Forelimb muscle (tissue), 1 donor: Measurements from ENCODE around the gene GATA5. TPM values are rescaled to one million over a fixed set of nuclear protein-coding genes. Genes with fewer than 3 reads are reported as not detected.
"Not testable (repeated sequence)": the region's sequence is repeated elsewhere in the genome, so short reads cannot be mapped to it uniquely, and the experiment has no call there.

Experiments
- DNase-seq: peaks from one replicate; pipeline ENCODE4 v3.0.0-alpha.2; 2013; ENCODE audit warnings: low read depth
- polyA plus RNA-seq: library from polyadenylated mRNA; unstranded; fragments of 120-200 nt; gene quantifications from one replicate; pipeline ENCODE4 v1.2.1, GENCODE V29; 2013; ENCODE audit not compliant: insufficient read length

GATA5 gene
- polyA plus RNA-seq, 1 donor = 0.09 TPM

- no peak for DNase-seq
These were observed 44.8 kb downstream of the GATA5 start for GRCh38 chr20:62430866-62431447.

GRCh38 chr20:62430311-62430853, 45.4 kb downstream of the GATA5 start:
- DNase-seq = no peak

- no peak for DNase-seq
These were observed 46.1 kb downstream of the GATA5 start for GRCh38 chr20:62429455-62430310.

- DNase-seq = no peak
These were observed 47.1 kb downstream of the GATA5 start for GRCh38 chr20:62428396-62429295.

GRCh38 chr20:62428002-62428372, 47.8 kb downstream of the GATA5 start:
- no peak for DNase-seq

- no peak for DNase-seq
These were observed 48.4 kb downstream of the GATA5 start, which contains the start of gene RBBP8NL for GRCh38 chr20:62427172-62428001. RBBP8NL (minus strand) TSS chr20:62427539; CDS start chr20:62419647, 7,892 bp downstream.

- DNase-seq = no peak
These were observed 49.1 kb downstream of the GATA5 start for GRCh38 chr20:62426699-62427131.

- not testable (repeated sequence) for DNase-seq
These were observed 49.8 kb downstream of the GATA5 start for GRCh38 chr20:62426059-62426348.

- no peak for DNase-seq
These were observed 50.3 kb downstream of the GATA5 start for GRCh38 chr20:62425281-62426058.

GRCh38 chr20:62424249-62425107, 51.3 kb downstream of the GATA5 start:
- DNase-seq = no peak

GRCh38 chr20:62423326-62423706, 52.5 kb downstream of the GATA5 start:
- DNase-seq = no peak

- DNase-seq = no peak
These were observed 53.0 kb downstream of the GATA5 start for GRCh38 chr20:62422636-62423325.

GRCh38 chr20:62421716-62421990, 54.1 kb downstream of the GATA5 start:
- no peak for DNase-seq

GRCh38 chr20:62420846-62421715, 54.7 kb downstream of the GATA5 start:
- DNase-seq = no peak

- DNase-seq = no peak
These were observed 56.0 kb downstream of the GATA5 start for GRCh38 chr20:62419759-62420158.

- DNase-seq = no peak
These were observed 56.9 kb downstream of the GATA5 start for GRCh38 chr20:62418709-62419487.
